Occipital lobe (tissue), 2 donors: Measurements from ENCODE around the gene PCSK2. TPM values are rescaled to one million over a fixed set of nuclear protein-coding genes. Genes with fewer than 3 reads are reported as not detected.
A peak's percentile ranks its signal among the peaks of the same experiment; 100 is the strongest.

Experiments used
- DNase-seq: peaks from one replicate; lab custom pipeline; 2025; lab: John Stamatoyannopoulos, UW
- total RNA-seq: library from RNA; depleted of rRNA; stranded (reverse); fragments of >200 nt; gene quantifications from one replicate; pipeline ENCODE4 v1.2.3, GENCODE V29; 2014

Gene PCSK2
- total RNA-seq, 1 donor from 2014 or later = 37.9 TPM

- no peak for DNase-seq
Measured at GRCh38 chr20:17248224-17248623, 21.4 kb downstream of the PCSK2 start.

- DNase-seq = no peak
Measured at GRCh38 chr20:17262786-17263185, 35.9 kb downstream of the PCSK2 start.

- DNase-seq = no peak
Measured at GRCh38 chr20:17273717-17274116, 46.9 kb downstream of the PCSK2 start.

GRCh38 chr20:17276101-17276500 lies 49.3 kb downstream of the PCSK2 start:
- DNase-seq = no peak

GRCh38 chr20:17281478-17281877 lies 54.6 kb downstream of the PCSK2 start:
- no peak for DNase-seq

GRCh38 chr20:17282501-17282900 lies 55.7 kb downstream of the PCSK2 start:
- DNase-seq = no peak

- DNase-seq = no peak
Measured at GRCh38 chr20:17287503-17287902, 60.7 kb downstream of the PCSK2 start.

GRCh38 chr20:17287998-17288397 lies 61.2 kb downstream of the PCSK2 start:
- no peak for DNase-seq

GRCh38 chr20:17295151-17295726 lies 68.4 kb downstream of the PCSK2 start:
- DNase-seq = no peak

GRCh38 chr20:17295991-17296390 lies 69.2 kb downstream of the PCSK2 start:
- DNase-seq = no peak

GRCh38 chr20:17298171-17298570 lies 71.3 kb downstream of the PCSK2 start:
- DNase-seq = no peak

GRCh38 chr20:17298751-17299150 lies 71.9 kb downstream of the PCSK2 start:
- DNase-seq = no peak

GRCh38 chr20:17300113-17300512 lies 73.3 kb downstream of the PCSK2 start:
- no peak for DNase-seq

- no peak for DNase-seq
Measured at GRCh38 chr20:17304774-17305173, 77.9 kb downstream of the PCSK2 start.

- no peak for DNase-seq
Measured at GRCh38 chr20:17306427-17306826, 79.6 kb downstream of the PCSK2 start.

GRCh38 chr20:17314264-17314663 lies 87.4 kb downstream of the PCSK2 start:
- DNase-seq = no peak

- no peak for DNase-seq
Measured at GRCh38 chr20:17315407-17316231, 88.8 kb downstream of the PCSK2 start.

- DNase-seq = no peak
Measured at GRCh38 chr20:17316316-17317038, 89.6 kb downstream of the PCSK2 start.

- no peak for DNase-seq
Measured at GRCh38 chr20:17317341-17317740, 90.5 kb downstream of the PCSK2 start.

GRCh38 chr20:17320456-17320855 lies 93.6 kb downstream of the PCSK2 start:
- peak; percentile 20 for DNase-seq

GRCh38 chr20:17326096-17326495 lies 99.3 kb downstream of the PCSK2 start:
- DNase-seq = no peak
